Neutrophil (primary cell): ENCODE measurements around the gene ICOSLG.
"Not testable (repeated sequence)": the region's sequence is repeated elsewhere in the genome, so short reads cannot be mapped to it uniquely, and the experiment has no call there.

Experiments
- H3K27ac ChIP-seq: fragments of 200-600 bp; sonication (generic); 2 replicates; pipeline ENCODE4 v1.5.1; 2016; ENCODE audit warnings: mild to moderate bottlenecking, moderate library complexity
- H3K27me3 ChIP-seq: fragments of 200-600 bp; sonication (generic); 2 replicates; pipeline ENCODE4 v1.6.0; 2016; ENCODE audit warnings: mild to moderate bottlenecking
- H3K36me3 ChIP-seq: fragments of 200-600 bp; sonication (generic); 2 replicates; pipeline ENCODE4 v1.5.1; 2017
- H3K4me1 ChIP-seq, 2 experiments: fragments of 200-600 bp in 1 of 2; sonication (generic) in 1 of 2; 1 replicate in 1 of 2; 2 replicates in 1 of 2; pipeline versions ENCODE4 v1.5.1 to v1.6.1; 2013 to 2016; ENCODE audit warnings: low read depth in 1 of 2, low read length in 1 of 2, mild to moderate bottlenecking in 1 of 2, moderate library complexity in 1 of 2; ENCODE audit not compliant: control insufficient read depth in 1 of 2, insufficient read depth in 1 of 2
- H3K4me3 ChIP-seq, 2 experiments: fragments of 200-600 bp in 1 of 2; sonication (generic) in 1 of 2; 1 replicate in 1 of 2; 2 replicates in 1 of 2; pipeline ENCODE4 v1.5.1; 2013 to 2016; ENCODE audit warnings: low read depth in 1 of 2, low read length in 1 of 2, mild to moderate bottlenecking in 1 of 2, moderate library complexity in 1 of 2
- H3K9me3 ChIP-seq: fragments of 200-600 bp; sonication (generic); 2 replicates; pipeline ENCODE4 v1.5.1; 2016
- TF ChIP-seq, protein P1 (sequence below): fragments of 200-600 bp; sonication (generic); IDR thresholded peaks from 2 replicates; pipeline ENCODE4 v1.5.1; 2016; ENCODE audit warnings: antibody characterized with exemption

Gene ICOSLG, protein sequence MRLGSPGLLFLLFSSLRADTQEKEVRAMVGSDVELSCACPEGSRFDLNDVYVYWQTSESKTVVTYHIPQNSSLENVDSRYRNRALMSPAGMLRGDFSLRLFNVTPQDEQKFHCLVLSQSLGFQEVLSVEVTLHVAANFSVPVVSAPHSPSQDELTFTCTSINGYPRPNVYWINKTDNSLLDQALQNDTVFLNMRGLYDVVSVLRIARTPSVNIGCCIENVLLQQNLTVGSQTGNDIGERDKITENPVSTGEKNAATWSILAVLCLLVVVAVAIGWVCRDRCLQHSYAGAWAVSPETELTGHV

DNA sequence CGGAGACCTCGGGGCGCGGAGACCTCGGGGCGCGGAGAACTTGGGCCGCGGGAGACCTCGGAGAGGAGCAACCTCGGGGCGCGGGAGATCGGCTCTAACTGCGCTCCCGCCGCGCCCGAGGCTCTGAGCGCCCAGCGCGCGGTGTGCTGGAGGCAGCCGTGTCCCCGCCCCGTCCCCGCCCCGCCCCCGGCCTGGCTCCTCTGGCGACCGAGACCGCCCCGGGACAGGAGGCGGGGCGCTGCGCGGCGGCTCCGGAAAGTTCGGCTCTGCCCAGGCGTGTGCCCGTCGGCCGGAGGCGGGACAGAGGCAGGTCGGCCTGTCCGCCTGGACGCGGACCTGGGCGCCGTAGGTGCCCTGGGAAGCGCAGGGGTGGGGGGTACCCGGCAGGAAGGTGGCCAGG, at the start of gene ICOSLG:
TSS of gene ICOSLG (minus strand) at position 102 of the 400 bp plus-strand sequence. CDS start 126 bp downstream, outside the sequence.
- not testable (repeated sequence) for H3K27me3 ChIP-seq, H3K36me3 ChIP-seq, H3K27ac ChIP-seq, H3K9me3 ChIP-seq, H3K4me1 ChIP-seq, H3K4me3 ChIP-seq

DNA sequence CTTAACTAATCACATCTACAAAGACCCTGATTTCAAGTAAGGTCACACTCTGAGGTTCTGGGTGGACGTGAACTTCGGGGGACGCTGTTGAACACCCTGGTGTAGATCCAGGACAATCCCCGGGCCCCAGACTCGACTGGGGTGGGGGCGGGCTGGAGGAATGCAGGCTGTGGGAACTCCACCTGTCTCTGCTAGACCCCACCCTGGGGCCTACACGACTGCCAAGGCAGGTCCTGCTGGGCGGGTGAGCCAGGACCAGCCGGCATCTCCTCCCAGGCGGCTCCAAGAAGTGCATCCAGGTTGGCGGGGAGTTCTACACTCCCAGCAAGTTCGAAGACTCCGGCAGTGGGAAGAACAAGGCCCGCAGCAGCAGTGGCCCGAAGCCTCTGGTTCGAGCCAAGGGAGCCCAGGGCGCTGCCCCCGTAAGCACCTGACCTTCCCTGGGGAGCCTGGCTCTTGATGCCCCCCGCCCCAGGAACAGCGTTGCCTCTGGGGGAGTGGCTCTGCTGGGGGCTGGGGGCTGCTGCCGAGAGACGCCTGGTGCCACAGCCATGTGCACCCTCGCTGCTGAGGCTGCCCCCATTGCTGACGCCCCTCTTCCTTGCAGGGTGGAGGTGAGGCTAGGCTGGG, 48.8 kb upstream of the ICOSLG start:
- Histone ChIP-seq H3K9me3 (no peaks in the 10 kb centered on the region), H3K27me3 (peaks cover 29% of the 10 kb centered on the region), H3K4me1 (no peaks in the 10 kb centered on the region), H3K4me3 (no peak overlapping the region), H3K36me3 (no peaks in the 10 kb centered on the region), H3K27ac (no peak overlapping the region)
- TF ChIP-seq, protein P1, sequence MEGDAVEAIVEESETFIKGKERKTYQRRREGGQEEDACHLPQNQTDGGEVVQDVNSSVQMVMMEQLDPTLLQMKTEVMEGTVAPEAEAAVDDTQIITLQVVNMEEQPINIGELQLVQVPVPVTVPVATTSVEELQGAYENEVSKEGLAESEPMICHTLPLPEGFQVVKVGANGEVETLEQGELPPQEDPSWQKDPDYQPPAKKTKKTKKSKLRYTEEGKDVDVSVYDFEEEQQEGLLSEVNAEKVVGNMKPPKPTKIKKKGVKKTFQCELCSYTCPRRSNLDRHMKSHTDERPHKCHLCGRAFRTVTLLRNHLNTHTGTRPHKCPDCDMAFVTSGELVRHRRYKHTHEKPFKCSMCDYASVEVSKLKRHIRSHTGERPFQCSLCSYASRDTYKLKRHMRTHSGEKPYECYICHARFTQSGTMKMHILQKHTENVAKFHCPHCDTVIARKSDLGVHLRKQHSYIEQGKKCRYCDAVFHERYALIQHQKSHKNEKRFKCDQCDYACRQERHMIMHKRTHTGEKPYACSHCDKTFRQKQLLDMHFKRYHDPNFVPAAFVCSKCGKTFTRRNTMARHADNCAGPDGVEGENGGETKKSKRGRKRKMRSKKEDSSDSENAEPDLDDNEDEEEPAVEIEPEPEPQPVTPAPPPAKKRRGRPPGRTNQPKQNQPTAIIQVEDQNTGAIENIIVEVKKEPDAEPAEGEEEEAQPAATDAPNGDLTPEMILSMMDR: no peak

DNA sequence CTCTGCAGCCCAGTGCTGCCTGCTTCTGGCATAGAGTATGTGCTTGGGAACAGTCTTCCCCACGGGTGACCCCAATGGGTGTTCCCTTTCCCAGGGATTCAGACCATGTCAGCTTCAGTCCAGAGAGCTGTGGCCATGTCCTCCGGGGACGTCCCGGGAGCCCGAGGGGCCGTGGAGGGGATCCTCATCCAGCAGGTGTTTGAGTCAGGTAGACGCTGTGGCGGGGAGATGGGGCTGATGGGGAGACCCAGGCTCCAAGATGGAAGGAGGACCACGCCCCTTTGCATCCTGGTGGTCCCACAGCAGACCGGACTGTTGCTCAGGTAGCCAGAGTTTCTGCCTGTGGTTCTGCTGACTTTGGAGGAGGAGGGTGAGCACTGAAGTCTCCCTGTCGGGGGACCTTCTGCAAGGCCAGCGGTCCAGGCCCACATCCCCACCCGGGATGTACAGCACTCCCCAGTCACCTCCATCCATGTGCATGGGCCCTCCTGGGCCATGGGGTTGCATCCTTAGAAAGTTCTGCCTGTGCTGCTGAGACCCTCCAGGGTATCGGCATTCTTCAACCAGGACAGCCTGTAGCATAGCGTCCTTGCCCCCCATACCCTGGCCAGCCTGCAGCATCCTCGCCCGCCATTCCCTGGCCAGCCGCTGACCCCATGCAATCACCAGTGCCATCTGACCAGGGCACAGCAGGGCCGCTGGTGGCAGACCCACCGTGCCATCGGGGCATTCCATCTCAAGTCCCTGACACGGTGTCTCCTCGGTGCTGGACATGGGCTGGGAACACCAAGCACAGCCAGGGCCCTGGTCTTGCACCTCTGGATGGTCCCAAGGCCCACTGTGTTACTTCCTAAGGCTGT, 47.7 kb upstream of the ICOSLG start:
- no peak overlapping the region for H3K4me3 ChIP-seq
- no peaks in the 10 kb centered on the region for H3K4me1 ChIP-seq
- H3K9me3 ChIP-seq: no peaks in the 10 kb centered on the region
- H3K27me3 ChIP-seq: peaks cover 39% of the 10 kb centered on the region
- TF ChIP-seq, protein P1: no peak
- no peak overlapping the region for H3K27ac ChIP-seq
- no peaks in the 10 kb centered on the region for H3K36me3 ChIP-seq

DNA sequence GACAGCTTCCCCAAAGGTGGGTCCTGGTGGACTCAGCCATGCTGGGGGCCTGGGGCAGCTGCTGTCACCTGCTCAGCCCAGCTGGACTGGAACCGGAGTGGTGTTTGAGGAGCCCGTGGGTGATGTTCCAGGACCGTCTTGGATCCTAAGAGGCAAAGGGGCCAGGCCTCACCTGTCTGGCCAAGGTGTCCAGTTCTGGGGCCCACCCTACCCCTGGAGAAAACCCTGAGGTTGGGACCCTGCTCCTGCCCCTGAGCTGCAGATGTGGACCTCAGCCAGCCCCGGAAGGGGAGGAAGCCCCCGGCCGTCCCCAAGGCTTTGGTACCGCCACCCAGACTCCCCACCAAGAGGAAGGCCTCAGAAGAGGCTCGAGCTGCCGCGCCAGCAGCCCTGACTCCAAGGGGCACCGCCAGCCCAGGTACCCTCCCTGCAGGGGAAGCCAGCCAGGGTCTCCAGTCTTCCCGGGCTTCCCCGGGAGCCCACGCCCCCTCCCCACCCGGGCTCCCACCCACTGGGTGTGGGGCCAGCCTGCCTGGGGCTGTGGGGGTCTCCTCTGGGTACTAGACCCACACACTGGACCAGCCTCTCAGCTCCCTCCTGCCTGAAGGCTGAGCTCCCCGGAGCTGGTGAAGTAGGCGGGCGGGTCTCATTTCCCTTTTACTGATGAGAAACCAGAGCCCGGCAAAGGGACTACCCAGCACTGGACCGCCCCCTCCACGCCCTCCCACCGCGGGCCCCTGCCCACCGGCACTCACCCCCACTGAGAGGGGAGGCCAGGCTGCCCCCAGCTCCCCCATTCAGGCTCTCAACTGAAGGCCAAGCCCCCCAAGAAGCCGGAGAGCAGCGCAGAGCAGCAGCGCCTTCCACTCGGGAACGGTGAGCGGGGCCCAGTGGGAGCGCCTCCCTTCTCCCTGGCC, 46.2 kb upstream of the ICOSLG start:
- H3K4me3 ChIP-seq: no peak overlapping the region
- H3K36me3 ChIP-seq: no peaks in the 10 kb centered on the region
- TF ChIP-seq, protein P1: no peak
- H3K27me3 ChIP-seq: peaks cover 43% of the 10 kb centered on the region
- no peak overlapping the region for H3K27ac ChIP-seq
- H3K9me3 ChIP-seq: no peaks in the 10 kb centered on the region
- no peaks in the 10 kb centered on the region for H3K4me1 ChIP-seq

DNA sequence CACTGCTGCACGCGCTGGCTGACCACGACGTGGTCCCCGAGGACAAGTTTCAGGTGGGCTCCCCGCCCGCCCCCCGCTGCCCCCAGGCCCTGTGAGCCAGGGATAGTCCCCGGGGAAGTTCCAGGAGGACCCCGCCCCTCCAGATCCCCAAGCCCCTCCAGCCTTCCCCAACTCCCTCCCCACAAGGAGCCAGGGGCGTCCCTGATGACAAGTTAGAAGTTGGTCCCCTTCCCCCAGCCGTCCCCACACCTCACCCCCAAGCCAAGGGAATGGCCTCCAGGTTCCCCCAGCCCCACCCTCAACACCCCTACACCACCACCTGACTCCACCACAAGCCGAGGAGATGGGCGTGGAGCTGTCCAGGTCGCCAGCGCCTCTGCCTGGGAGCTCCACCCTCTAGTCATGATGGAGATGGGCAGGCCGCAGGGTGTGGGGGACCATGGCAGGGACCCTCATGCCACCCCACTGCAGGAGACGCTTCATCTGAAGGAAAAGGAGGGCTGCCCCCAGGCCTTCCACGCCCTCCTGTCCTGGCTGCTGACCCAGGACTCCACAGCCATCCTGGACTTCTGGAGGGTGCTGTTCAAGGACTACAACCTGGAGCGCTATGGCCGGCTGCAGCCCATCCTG, 45.5 kb upstream of the ICOSLG start:
- TF ChIP-seq, protein P1: no peak
- Histone ChIP-seq H3K4me1 (no peaks in the 10 kb centered on the region), H3K9me3 (no peaks in the 10 kb centered on the region), H3K4me3 (no peak overlapping the region), H3K27me3 (peaks cover 43% of the 10 kb centered on the region), H3K36me3 (no peaks in the 10 kb centered on the region), H3K27ac (no peak overlapping the region)
